DOHH2 (cell line): Measurements from ENCODE around the gene LRRC37A3.
"Not testable (repeated sequence)": the region's sequence is repeated elsewhere in the genome, so short reads cannot be mapped to it uniquely, and the experiment has no call there.

Source experiments
- H3F3A ChIP-seq: fragments of 200-600 bp; sonication (generic), shearing (Covaris generic); 2 replicates; pipeline ENCODE4 v1.6.0; 2016; ENCODE audit warnings: antibody characterized with exemption, mild to moderate bottlenecking; ENCODE audit not compliant: control insufficient read depth, insufficient read depth
- H3K27ac ChIP-seq: fragments of 200-600 bp; sonication (generic); 2 replicates; pipeline ENCODE4 v1.5.1; 2014; ENCODE audit warnings: low read depth, mild to moderate bottlenecking, low read length, moderate library complexity
- H3K27me3 ChIP-seq: fragments of 200-600 bp; sonication (generic); 2 replicates; pipeline ENCODE4 v1.6.1; 2014; ENCODE audit warnings: mild to moderate bottlenecking, low read length, mixed read lengths; ENCODE audit not compliant: control insufficient read depth
- H3K36me3 ChIP-seq: fragments of 200-600 bp; sonication (generic); 2 replicates; pipeline ENCODE4 v1.6.1; 2014; ENCODE audit warnings: mild to moderate bottlenecking, low read length, moderate library complexity, mixed read lengths; ENCODE audit not compliant: control insufficient read depth
- H3K4me1 ChIP-seq: fragments of 200-600 bp; sonication (generic); 2 replicates; pipeline ENCODE4 v1.6.1; 2014; ENCODE audit warnings: mild to moderate bottlenecking, low read length, mixed read lengths; ENCODE audit not compliant: control insufficient read depth
- H3K4me2 ChIP-seq: fragments of 200-600 bp; sonication (generic); 2 replicates; pipeline ENCODE4 v1.6.0; 2014; ENCODE audit warnings: mild to moderate bottlenecking, low read length, moderate library complexity
- H3K4me3 ChIP-seq: fragments of 200-600 bp; sonication (generic); 2 replicates; pipeline ENCODE4 v1.5.1; 2014; ENCODE audit warnings: mild to moderate bottlenecking, low read length, mixed read lengths
- H3K79me2 ChIP-seq: fragments of 200-600 bp; sonication (generic); 2 replicates; pipeline ENCODE4 v1.6.1; 2014; ENCODE audit warnings: mild to moderate bottlenecking, low read length, mixed read lengths; ENCODE audit not compliant: control insufficient read depth
- H3K9me2 ChIP-seq: fragments of 200-600 bp; sonication (generic); replicated peaks from 2 replicates; pipeline ENCODE4 v1.6.1; 2014; ENCODE audit warnings: mild to moderate bottlenecking, low read length, mixed read lengths; ENCODE audit not compliant: control insufficient read depth
- H3K9me3 ChIP-seq: fragments of 200-600 bp; sonication (generic); 2 replicates; pipeline ENCODE4 v1.6.1; 2014; ENCODE audit warnings: antibody characterized with exemption, low read length, mixed read lengths; ENCODE audit not compliant: control insufficient read depth, insufficient read depth
- H4K20me1 ChIP-seq: fragments of 200-600 bp; sonication (generic); 2 replicates; pipeline ENCODE4 v1.6.0; 2014; ENCODE audit warnings: low read depth, mild to moderate bottlenecking, antibody characterized with exemption, low read length, moderate library complexity; ENCODE audit not compliant: control insufficient read depth, insufficient read depth

LRRC37A3 gene

GRCh38 chr17:64829068-64829467 lies 90.2 kb downstream of the LRRC37A3 start:
- not testable (repeated sequence) for H3K4me3 ChIP-seq, H3K4me2 ChIP-seq, H3K36me3 ChIP-seq, H3K4me1 ChIP-seq, H3K27ac ChIP-seq, H3K79me2 ChIP-seq, H3F3A ChIP-seq, H3K9me3 ChIP-seq, H4K20me1 ChIP-seq, H3K27me3 ChIP-seq, H3K9me2 ChIP-seq

GRCh38 chr17:64818904-64819303 lies 100.4 kb downstream of the LRRC37A3 start:
- H3K9me2 ChIP-seq: not testable (repeated sequence)

GRCh38 chr17:64815833-64816198 lies 103.5 kb downstream of the LRRC37A3 start:
- not testable (repeated sequence) for H3K9me2 ChIP-seq, H3K4me2 ChIP-seq, H3K27ac ChIP-seq, H3K36me3 ChIP-seq, H3F3A ChIP-seq, H3K9me3 ChIP-seq, H3K4me3 ChIP-seq, H3K79me2 ChIP-seq, H3K27me3 ChIP-seq, H3K4me1 ChIP-seq, H4K20me1 ChIP-seq

More at GRCh38 chr17:64818904-64819303, 100.4 kb downstream of the LRRC37A3 start:
- not testable (repeated sequence) for H3K9me3 ChIP-seq, H3K79me2 ChIP-seq, H3F3A ChIP-seq, H3K27me3 ChIP-seq, H3K27ac ChIP-seq, H3K4me2 ChIP-seq, H3K4me3 ChIP-seq, H3K4me1 ChIP-seq, H4K20me1 ChIP-seq, H3K36me3 ChIP-seq

GRCh38 chr17:64814993-64815832 lies 104.1 kb downstream of the LRRC37A3 start:
- H3K4me2 ChIP-seq, H4K20me1 ChIP-seq, H3K9me2 ChIP-seq, H3K79me2 ChIP-seq, H3K36me3 ChIP-seq, H3K4me3 ChIP-seq, H3K9me3 ChIP-seq, H3K27me3 ChIP-seq, H3K27ac ChIP-seq, H3K4me1 ChIP-seq, H3F3A ChIP-seq: not testable (repeated sequence)

- not testable (repeated sequence) for H3K27me3 ChIP-seq, H3K9me3 ChIP-seq, H3K36me3 ChIP-seq, H3K9me2 ChIP-seq, H3K79me2 ChIP-seq, H3F3A ChIP-seq, H4K20me1 ChIP-seq
- H3K4me3 ChIP-seq: peak overlapping the region; percentile 29; the same call in 1 of the 2 replicates
- peak overlapping the region; percentile 67 for H3K27ac ChIP-seq
- peak overlapping the region; percentile 62 for H3K4me2 ChIP-seq
- peaks cover 31% of the 10 kb centered on the region for H3K4me1 ChIP-seq
Observed at GRCh38 chr17:64808178-64808977, 110.9 kb downstream of the LRRC37A3 start.
